ENCODE data around the gene ADCY3.

- TF ChIP-seq CTCF (conservative IDR thresholded peaks at IDR 0.05; ENCODE audit: low read depth, low read length) = no peak
- no peak for TF ChIP-seq USF2 (IDR thresholded peaks at IDR 0.05; ENCODE audit: low read depth, low read length)
- no peak for TF ChIP-seq MAZ (IDR thresholded peaks at IDR 0.05; ENCODE audit: borderline replicate concordance, low read depth, low read length)
- no peak for TF ChIP-seq RFX5 (IDR thresholded peaks at IDR 0.05; ENCODE audit: low read depth, low read length)
- TF ChIP-seq SMC3 (IDR thresholded peaks at IDR 0.05; ENCODE audit: low read depth, low read length) = no peak
- no peak for TF ChIP-seq BHLHE40 (IDR thresholded peaks at IDR 0.05; ENCODE audit: low read depth, low read length)
- no peak for TF ChIP-seq POLR2A (IDR thresholded peaks at IDR 0.05; ENCODE audit: low read depth, low read length)
- TF ChIP-seq MXI1 (IDR thresholded peaks at IDR 0.05; ENCODE audit: borderline replicate concordance, low read depth, low read length) = no peak
These were observed 48.9 kb downstream of the ADCY3 start for GRCh38 chr2:24870891-24871705.

All from IMR-90 (cell line).